PC-9 (cell line): Measurements from ENCODE around the gene RBP5.

ENCODE experiments used
- EZH2 ChIP-seq: fragments of 200-600 bp; sonication (generic); IDR thresholded peaks from 2 replicates; pipeline ENCODE4 v1.8.0; 2017; ENCODE audit warnings: antibody characterized with exemption, low read depth
- TF ChIP-seq, protein P1 (sequence below): fragments of 200-600 bp; sonication (generic); conservative IDR thresholded peaks from 2 replicates; pipeline ENCODE4 v1.6.1; 2017; ENCODE audit warnings: mixed run types, antibody characterized with exemption, mild to moderate bottlenecking, moderate library complexity

GRCh38 chr12:7117670-7118069, 11.0 kb downstream of the RBP5 start:
- TF ChIP-seq, protein P1, sequence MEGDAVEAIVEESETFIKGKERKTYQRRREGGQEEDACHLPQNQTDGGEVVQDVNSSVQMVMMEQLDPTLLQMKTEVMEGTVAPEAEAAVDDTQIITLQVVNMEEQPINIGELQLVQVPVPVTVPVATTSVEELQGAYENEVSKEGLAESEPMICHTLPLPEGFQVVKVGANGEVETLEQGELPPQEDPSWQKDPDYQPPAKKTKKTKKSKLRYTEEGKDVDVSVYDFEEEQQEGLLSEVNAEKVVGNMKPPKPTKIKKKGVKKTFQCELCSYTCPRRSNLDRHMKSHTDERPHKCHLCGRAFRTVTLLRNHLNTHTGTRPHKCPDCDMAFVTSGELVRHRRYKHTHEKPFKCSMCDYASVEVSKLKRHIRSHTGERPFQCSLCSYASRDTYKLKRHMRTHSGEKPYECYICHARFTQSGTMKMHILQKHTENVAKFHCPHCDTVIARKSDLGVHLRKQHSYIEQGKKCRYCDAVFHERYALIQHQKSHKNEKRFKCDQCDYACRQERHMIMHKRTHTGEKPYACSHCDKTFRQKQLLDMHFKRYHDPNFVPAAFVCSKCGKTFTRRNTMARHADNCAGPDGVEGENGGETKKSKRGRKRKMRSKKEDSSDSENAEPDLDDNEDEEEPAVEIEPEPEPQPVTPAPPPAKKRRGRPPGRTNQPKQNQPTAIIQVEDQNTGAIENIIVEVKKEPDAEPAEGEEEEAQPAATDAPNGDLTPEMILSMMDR, result no peak
- no peak for TF ChIP-seq EZH2
